ENCODE measurements around the gene NSF.
"Not testable (repeated sequence)": the region's sequence is repeated elsewhere in the genome, so short reads cannot be mapped to it uniquely, and the experiment has no call there.

NSF gene

DNA sequence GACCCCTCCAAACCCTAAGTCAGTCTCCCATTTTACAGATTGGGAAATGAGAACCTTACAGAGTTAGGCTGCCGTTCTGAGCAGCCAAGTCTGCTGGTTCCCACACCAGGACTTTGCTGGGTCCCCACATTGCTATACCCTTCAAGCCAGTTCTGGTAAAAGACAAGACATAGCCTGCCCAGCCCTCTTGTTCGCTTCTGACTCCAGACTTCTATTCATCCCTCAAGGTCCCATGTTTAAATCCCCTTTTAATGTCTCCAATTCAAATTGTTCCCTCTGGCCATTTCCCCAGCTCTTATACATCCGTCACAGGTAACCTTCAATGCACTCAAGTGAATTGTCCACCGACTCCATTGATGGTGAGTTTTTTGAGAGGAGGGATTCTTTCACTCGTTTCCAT, 197.8 kb downstream of the NSF start:
- intact Hi-C loops (cut with DNase I) = no loop called here

DNA sequence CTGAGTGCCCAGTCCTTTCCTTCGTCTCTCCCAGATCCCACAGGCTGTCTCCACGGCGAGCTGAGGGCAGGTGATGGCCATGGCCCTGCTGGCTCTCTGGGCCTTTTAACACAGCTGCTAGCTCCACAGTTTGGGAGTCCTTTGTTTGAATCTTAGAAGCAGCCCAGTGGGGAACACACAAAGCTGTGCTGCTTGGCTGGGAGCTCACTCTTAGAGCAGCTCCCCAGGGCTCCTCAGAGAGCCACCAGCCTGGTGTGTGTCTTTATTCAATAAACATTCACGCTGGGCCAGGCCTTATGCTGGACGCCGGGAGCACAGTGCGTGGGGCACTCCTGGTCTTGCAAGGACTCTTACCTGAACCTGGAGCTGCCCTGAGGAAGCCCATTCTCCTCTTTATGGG, 198.3 kb downstream of the NSF start:
- intact Hi-C loops (cut with DNase I) = no loop called here
- no peak for DNase-seq

More for the DNA sequence above, 197.8 kb downstream of the NSF start:
- DNase-seq = no peak

DNA sequence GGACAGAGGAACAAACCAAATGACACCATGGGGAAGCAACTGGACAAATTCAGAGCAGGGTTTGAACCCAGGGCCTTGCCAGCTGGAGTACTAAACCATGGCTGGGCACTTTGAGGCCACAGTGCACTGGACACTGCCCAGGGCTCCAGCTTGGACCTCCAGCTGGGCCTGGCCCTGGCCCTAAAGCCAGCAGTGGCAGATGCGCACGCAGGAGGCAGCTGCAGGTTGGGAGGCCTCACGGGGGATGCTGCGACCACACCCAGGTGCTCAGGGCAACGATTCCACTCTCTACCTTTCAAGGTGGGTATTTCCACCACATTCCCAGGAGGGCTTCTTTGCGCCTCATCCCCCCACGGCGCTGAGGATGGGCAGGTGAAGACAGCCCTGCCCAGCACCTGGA, 199.1 kb downstream of the NSF start:
- no peak for DNase-seq
- intact Hi-C loops (cut with DNase I) = no loop called here

DNA sequence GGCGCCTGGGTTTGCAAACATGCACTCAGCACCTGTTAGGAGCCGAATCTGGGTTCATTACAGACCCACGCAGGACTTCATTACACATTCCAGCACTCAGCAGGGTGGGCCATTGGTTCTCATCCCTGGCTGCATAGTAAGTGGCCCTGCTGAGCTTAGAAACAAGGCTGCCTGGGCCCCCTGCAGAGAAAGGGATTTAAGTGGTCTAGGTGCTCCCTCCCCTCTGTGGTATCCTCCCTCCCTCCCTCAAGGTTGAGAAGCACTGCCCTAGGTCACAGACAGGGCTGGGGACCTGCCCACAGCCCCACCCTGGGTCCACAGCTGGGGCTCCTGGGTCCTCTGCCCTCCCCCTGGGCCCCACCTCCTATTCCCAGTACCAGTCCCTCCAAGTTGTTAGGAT, 199.7 kb downstream of the NSF start:
- intact Hi-C loops (cut with DNase I) = no loop called here
- DNase-seq = no peak

DNA sequence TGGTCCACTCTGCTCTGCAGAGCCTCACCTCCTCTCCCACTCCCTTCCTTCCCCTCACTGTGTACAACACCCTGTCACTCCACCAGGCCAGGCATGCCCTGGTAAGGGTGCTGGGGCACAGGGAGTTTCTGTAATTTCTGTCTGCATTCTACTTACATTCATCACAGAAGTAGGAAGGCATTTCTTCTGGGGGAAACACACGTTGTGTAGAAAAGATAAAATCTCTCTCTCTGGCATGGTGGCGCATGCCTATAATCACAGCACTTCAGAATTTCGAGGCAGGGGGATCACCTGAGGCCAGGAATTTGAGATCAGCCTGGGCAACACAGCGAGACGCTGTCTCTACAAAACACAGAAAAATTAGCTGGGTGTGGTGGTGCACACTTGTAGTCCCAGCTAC, 201.1 kb downstream of the NSF start:
- DNase-seq = no peak
- intact Hi-C loops (cut with DNase I) = no loop called here

DNA sequence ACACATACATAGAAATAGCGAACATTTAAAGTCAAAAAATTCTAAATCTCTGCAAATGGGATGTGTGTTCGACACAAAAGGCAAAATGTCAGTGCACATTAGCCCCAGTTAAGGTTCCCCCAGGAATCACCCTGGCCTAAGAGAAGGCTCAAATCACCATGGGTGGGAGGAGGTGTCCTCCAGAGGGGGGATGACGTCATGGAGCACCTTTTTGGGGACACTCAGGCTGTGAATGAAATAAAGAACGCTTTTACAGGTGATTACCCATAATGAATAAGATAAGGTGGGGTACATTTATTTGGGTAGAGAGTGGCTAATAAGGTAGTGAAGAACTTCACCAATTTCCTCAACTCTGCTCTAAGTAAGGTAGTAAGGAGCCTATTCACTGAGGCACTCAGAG, 201.6 kb downstream of the NSF start:
- DNase-seq = no peak
- intact Hi-C loops (cut with DNase I) = no loop called here

DNA sequence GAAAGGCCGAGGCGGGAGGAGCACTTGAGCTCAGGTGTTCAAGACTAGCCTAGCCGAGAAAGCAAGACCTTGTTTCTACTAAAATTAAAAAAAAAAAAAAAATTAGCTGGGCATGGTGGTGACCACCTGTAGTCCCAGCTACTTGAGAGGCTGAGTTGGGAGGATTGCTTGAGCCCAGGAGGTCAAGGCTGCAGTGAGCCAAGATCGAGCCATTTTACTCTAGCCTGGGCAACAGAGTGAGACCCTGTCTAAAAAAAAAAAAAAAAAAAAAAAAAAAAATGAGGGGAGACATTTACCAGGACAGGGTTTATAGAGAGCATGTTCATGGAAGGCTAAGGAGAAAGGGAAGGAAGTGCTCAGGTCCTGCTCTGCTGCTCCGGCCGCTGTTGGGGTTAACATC, 202.6 kb downstream of the NSF start:
- intact Hi-C loops (cut with DNase I); DNase-seq: not testable (repeated sequence)

DNA sequence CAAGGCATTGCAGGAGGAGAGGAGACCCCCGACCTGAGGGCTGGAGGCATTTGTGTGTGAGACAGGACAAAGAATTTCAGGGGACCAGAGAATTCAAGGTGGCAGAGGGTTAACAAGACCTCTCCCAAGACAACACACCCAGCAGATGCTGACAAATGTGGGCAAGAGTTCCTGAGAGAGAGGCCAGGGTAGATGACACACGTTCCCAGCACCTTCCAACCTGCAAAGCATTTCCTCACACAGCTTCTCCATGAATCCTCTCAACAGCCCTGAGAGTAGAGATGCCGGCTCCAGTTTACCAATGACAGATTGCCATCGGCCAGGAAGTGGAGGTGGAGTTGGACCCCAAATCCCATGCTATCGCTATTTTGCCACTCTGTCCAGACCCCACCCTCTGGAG, 203.1 kb downstream of the NSF start:
- intact Hi-C loops (cut with DNase I) = no loop called here
- DNase-seq = no peak

DNA sequence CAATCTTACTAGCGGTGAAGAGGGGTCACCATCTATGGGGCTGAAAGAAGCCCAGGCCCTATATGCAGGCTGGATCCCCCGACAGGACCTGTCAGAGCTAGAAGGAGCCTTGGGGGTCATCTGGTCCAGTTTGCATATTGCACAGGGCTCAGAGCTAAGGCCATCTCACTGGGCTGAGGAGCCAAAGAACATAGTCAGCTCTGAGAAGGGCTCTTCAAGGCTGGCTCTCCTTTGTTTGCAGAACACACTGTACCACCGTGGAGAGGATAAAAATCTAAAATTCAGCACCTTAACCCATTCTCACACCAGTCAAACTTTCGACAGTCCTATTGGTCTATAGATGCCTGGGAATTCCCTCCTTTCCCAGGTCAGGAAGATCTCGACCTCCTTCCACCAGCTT, 203.8 kb downstream of the NSF start:
- intact Hi-C loops (cut with DNase I) = no loop called here
- no peak for DNase-seq

DNA sequence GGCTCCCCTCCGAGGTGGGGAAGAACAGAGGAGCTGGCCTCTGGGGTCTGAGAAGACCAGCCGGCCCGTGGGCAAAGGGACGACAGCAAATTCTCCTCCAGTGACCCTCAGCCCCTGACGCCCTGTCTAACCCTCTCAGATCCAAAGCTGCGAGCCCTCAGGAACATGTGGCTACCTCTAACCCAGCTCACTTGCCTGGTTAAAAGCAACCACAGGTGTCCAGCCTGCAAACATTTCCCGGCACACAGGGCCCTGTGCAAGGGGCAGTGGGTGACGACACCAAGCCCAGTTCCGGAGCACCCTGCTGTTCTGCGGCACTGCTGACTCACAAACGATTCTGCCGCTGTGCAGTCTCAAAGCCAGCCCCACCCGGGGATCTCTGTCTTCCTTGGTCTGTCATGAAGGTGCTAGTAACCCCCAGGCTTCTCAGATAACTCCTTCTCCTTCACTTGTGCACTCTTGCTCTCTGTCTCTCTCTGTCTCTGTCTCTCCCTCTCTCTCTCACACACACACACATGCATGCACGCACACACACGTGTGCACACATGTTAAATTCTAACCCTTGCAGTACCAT, 205.0 kb downstream of the NSF start:
- intact Hi-C loops (cut with DNase I) = no loop called here
- DNase-seq = no peak

DNA sequence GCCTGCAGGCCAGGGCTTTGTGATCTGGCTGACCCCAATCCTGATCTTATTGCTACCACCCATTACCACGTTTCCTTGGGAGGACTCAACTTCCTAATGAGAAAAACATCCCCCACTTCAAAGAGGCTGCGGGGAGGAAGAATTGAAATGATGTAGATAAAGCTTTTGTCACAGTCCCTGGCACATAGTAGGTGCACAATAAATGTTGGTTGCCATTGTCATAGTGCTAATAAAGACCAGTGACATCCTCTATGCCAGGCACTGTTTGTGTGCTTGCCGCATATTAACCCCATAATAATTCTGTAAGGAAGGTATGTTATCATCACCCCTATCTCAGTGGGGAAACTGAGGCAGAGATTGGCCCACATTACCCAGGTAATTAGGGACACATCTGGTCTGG, 205.6 kb downstream of the NSF start:
- no peak for DNase-seq
- intact Hi-C loops (cut with DNase I) = no loop called here

DNA sequence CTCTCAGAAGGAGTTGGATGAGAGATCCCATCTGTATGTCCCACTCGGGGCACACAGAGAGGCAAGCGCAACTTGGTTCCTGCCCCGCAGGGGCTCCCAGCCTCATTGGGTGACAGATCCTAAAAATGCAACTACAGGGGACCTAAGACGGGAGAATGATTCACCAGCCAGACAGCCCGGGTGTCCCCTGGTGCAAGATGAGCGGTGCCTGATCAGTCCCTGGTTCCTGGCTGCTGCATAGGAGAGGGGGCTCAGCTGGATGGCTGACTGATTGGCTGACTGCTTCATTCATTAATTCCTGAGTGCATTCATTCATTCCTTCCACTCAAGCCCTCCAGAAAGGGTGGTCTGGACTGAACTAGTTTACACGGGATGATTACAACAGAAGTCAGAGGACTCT, 206.1 kb downstream of the NSF start:
- DNase-seq = no peak
- intact Hi-C loops (cut with DNase I) = no loop called here

DNA sequence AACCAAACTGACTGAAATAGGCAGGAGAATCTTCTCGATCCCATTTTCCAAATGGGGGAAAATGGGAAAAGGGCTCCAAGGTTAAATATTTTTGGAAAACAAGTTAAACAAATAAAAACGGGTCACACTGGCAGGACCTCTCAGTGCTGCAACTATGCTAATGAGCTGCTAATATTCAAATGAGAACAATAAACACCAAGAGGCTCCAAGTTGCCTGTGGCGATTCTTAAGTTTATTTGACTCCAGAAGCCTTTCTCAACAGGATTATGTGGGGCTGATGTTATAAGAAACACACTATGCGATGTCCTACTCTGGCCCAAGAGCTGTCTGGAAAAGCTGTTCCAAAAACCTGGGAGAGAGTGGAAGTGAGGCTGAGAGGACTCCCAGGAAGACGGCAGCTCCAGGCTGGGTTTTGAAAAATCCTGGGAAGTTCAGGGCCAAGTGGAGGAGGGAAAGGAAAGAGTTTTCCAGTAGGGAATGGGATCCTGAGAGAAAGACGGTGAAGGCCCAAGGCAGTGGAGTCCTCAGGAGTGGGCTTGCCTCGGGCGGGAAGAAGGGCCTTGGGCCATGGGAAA, 206.6 kb downstream of the NSF start:
- DNase-seq = no peak
- intact Hi-C loops (cut with DNase I) = no loop called here

DNA sequence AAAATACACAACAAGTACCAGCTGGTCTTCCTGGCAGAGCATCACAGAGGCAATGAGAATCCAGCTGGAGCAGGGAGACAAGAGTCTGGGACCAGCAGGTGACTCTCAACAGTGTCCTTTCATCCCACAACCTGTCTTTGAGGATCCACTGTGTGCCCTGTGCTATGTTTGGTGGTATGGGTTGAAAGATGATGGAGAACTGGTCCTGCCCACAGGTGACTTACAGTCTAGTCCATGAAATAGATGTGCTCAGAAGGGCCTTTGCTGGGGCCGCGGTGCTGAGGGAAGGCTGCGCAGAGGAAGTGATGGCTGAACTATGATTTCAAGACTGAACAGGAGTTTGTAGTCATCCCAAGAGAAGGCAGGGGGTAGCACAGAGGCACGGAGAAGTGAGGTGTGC, 210.1 kb downstream of the NSF start:
- intact Hi-C loops (cut with DNase I) = no loop called here
- DNase-seq = no peak

DNA sequence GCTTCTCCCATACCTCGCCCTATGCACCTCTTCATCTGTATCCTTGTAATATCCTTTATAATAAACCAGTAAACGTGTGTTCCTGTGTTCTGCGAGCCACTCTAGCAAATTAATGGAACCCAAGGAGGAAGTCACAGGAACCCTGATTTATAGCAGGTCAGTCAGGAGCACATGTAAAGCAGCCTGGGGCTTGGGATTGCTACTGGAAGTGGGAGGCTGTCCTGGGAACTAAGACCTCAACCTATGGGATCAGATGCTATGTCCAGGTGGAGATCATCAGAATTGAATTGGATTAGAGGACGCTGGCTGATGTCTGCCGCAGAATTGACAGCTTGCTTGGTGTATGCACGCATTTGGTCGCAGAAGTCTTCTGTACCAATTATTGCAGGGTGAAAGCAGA, 212.3 kb downstream of the NSF start:
- DNase-seq = no peak
- intact Hi-C loops (cut with DNase I) = no loop called here

DNA sequence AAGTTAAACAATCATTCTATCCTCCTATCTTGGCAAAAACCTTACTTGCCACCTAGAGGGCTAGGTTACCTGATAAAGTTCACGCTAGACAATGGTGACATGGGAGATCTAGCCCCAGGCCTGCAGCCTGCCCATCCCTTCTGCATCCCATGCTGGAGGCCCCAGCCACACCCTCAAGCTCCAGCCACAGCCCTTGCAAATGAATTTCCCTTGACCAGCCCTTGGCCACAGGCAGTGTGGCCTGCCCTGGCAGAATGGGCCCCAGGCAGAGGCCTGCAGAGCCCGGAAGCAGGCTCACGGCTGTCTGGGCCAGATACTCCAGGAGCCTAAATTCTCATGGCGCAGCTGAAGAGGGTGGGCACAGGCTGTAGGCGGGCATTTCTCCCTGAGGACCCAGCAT, 213.1 kb downstream of the NSF start:
- DNase-seq = no peak
- intact Hi-C loops (cut with DNase I) = no loop called here

DNA sequence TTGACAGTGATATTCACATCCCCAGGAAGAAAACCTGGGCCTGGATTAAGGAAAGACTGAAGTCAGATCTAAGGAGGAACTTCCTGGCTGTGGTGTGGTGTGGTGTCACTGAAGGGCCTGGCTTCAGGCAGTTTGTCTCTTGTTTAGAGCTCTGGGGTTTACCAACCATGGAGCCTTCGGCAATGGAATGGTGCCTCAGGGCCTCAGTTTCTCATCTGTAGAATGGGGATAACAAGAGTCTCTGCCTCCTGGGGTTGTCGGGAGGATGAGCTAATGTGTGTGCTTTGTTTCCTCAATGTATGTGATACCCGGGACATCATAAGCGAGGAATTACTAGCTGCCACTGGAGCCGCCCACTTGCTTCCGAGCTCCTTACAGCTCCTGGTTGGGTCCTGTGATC, 215.3 kb downstream of the NSF start:
- intact Hi-C loops (cut with DNase I) = no loop called here
- no peak for DNase-seq

Data from head of caudate nucleus (tissue), 42 donors.